OCI-LY1 (cell line): Measurements from ENCODE around the gene RASA3.

ENCODE experiments used
- H2AFZ ChIP-seq: fragments of 200-600 bp; sonication (generic), shearing (Covaris generic); 2 replicates; pipeline ENCODE4 v1.6.0; 2014; ENCODE audit warnings: antibody characterized with exemption, mild to moderate bottlenecking, low read length
- H3F3A ChIP-seq: fragments of 200-600 bp; sonication (generic), shearing (Covaris generic); 2 replicates; pipeline ENCODE4 v1.6.0; 2014; ENCODE audit warnings: mild to moderate bottlenecking, antibody characterized with exemption, low read length, moderate library complexity; ENCODE audit not compliant: insufficient read depth
- H3K27ac ChIP-seq: fragments of 200-600 bp; sonication (generic); 2 replicates; pipeline ENCODE4 v1.5.1; 2014; ENCODE audit warnings: low read length, mixed run types, mild to moderate bottlenecking, low read depth; ENCODE audit not compliant: poor library complexity, severe bottlenecking
- H3K27me3 ChIP-seq: fragments of 200-600 bp; sonication (generic); 2 replicates; pipeline ENCODE4 v1.6.0; 2014; ENCODE audit warnings: antibody characterized with exemption, mild to moderate bottlenecking, low read length, moderate library complexity; ENCODE audit not compliant: insufficient read depth
- H3K36me3 ChIP-seq: fragments of 200-600 bp; sonication (generic); 2 replicates; pipeline ENCODE4 v1.6.1; 2014; ENCODE audit warnings: mild to moderate bottlenecking, antibody characterized with exemption, low read length, moderate library complexity, mixed read lengths; ENCODE audit not compliant: insufficient read depth
- H3K4me1 ChIP-seq: fragments of 200-600 bp; sonication (generic); 2 replicates; pipeline ENCODE4 v1.5.1; 2014; ENCODE audit warnings: mild to moderate bottlenecking, low read length, moderate library complexity; ENCODE audit not compliant: insufficient read depth, severe bottlenecking
- H3K4me2 ChIP-seq: fragments of 200-600 bp; sonication (generic), shearing (Covaris generic); 2 replicates; pipeline ENCODE4 v1.6.1; 2014; ENCODE audit warnings: low read length
- H3K4me3 ChIP-seq: fragments of 200-600 bp; sonication (generic); 2 replicates; pipeline ENCODE4 v1.5.1; 2014; ENCODE audit warnings: low read length, low read depth, mild to moderate bottlenecking, mixed read lengths; ENCODE audit not compliant: poor library complexity, severe bottlenecking
- H3K79me2 ChIP-seq: fragments of 200-600 bp; shearing (Covaris generic); 2 replicates; pipeline ENCODE4 v1.6.1; 2016; ENCODE audit warnings: mixed run types, low read length, mixed read lengths; ENCODE audit not compliant: insufficient read depth
- H3K9ac ChIP-seq: fragments of 200-600 bp; sonication (generic), shearing (Covaris generic); 2 replicates; pipeline ENCODE4 v1.6.1; 2014; ENCODE audit warnings: mild to moderate bottlenecking, low read length, mixed read lengths
- H3K9me2 ChIP-seq: fragments of 200-600 bp; sonication (generic), shearing (Covaris generic); 2 replicates; pipeline ENCODE4 v1.6.1; 2014; ENCODE audit warnings: low read depth, mild to moderate bottlenecking, low read length, mixed read lengths
- H3K9me3 ChIP-seq: fragments of 200-600 bp; shearing (Covaris generic); 2 replicates; pipeline ENCODE4 v1.6.1; 2014; ENCODE audit warnings: low read length, mixed read lengths
- H4K20me1 ChIP-seq: fragments of 200-600 bp; sonication (generic), shearing (Covaris generic); 2 replicates; pipeline ENCODE4 v1.6.0; 2016; ENCODE audit warnings: mild to moderate bottlenecking, low read length; ENCODE audit not compliant: insufficient read depth
- CTCF ChIP-seq: fragments of 200-600 bp; sonication (generic), shearing (Covaris generic); IDR thresholded peaks from 2 replicates; pipeline ENCODE4 v1.5.1; 2017; ENCODE audit warnings: mild to moderate bottlenecking, antibody characterized with exemption, low read length, moderate library complexity, mixed read lengths
- EZH2 ChIP-seq: fragments of 200-600 bp; sonication (generic), shearing (Covaris generic); IDR thresholded peaks from 2 replicates; pipeline ENCODE4 v1.8.0; 2017; ENCODE audit warnings: borderline replicate concordance, mixed run types, mild to moderate bottlenecking, antibody characterized with exemption, low read length, moderate library complexity, mixed read lengths

Gene RASA3

GRCh38 chr13:114148521-114148855, 16.1 kb upstream of the RASA3 start:
- Histone ChIP-seq H3K27me3 (no peaks in the 10 kb centered on the region), H3K27ac (peak overlapping the region; percentile 78), H3K4me3 (no peak overlapping the region), H3K9ac (no peak overlapping the region; the same call in 1 of the 2 replicates), H3K9me2 (no peaks in the 10 kb centered on the region), H3K9me3 (no peaks in the 10 kb centered on the region), H4K20me1 (no peaks in the 10 kb centered on the region), H3K4me1 (peaks cover 64% of the 10 kb centered on the region), H3F3A (no peaks in the 10 kb centered on the region), H2AFZ (no peak overlapping the region), H3K36me3 (no peaks in the 10 kb centered on the region), H3K79me2 (no peaks in the 10 kb centered on the region), H3K4me2 (peak overlapping the region; percentile 7; the same call in 1 of the 2 replicates)
- TF ChIP-seq EZH2 (no peak), CTCF (no peak)

- Histone ChIP-seq H2AFZ (no peak overlapping the region), H3K27ac (peak overlapping the region; percentile 78), H3K9me2 (no peaks in the 10 kb centered on the region), H3K27me3 (no peaks in the 10 kb centered on the region), H3K9me3 (no peaks in the 10 kb centered on the region), H3K36me3 (no peaks in the 10 kb centered on the region), H3K4me3 (no peak overlapping the region), H3F3A (no peaks in the 10 kb centered on the region), H3K79me2 (no peaks in the 10 kb centered on the region), H4K20me1 (no peaks in the 10 kb centered on the region), H3K9ac (no peak overlapping the region), H3K4me2 (no peak overlapping the region; the same call in 1 of the 2 replicates), H3K4me1 (peaks cover 69% of the 10 kb centered on the region)
- no peak for TF ChIP-seq EZH2
- no peak for TF ChIP-seq CTCF
Observed at GRCh38 chr13:114147803-114148520, 15.5 kb upstream of the RASA3 start.

GRCh38 chr13:114146629-114147028, 14.2 kb upstream of the RASA3 start:
- no peaks in the 10 kb centered on the region for H3F3A ChIP-seq
- peaks cover 76% of the 10 kb centered on the region for H3K4me1 ChIP-seq
- TF ChIP-seq CTCF: peak; percentile 47; the same call in 1 of the 2 replicates
- TF ChIP-seq EZH2: no peak
- no peak overlapping the region for H3K9ac ChIP-seq
- no peaks in the 10 kb centered on the region for H3K79me2 ChIP-seq
- H2AFZ ChIP-seq: no peak overlapping the region
- H3K9me2 ChIP-seq: no peaks in the 10 kb centered on the region
- no peaks in the 10 kb centered on the region for H4K20me1 ChIP-seq
- no peaks in the 10 kb centered on the region for H3K9me3 ChIP-seq
- no peak overlapping the region for H3K4me2 ChIP-seq
- peak overlapping the region; percentile 58 for H3K27ac ChIP-seq
- H3K27me3 ChIP-seq: peaks cover 5% of the 10 kb centered on the region; the same call in 1 of the 2 replicates
- no peaks in the 10 kb centered on the region for H3K36me3 ChIP-seq
- no peak overlapping the region for H3K4me3 ChIP-seq
